Measurements from ENCODE around the gene FBXW8. TPM values are rescaled to one million over a fixed set of nuclear protein-coding genes. Genes with fewer than 3 reads are reported as not detected.

The FBXW8 gene
- total RNA-seq, 1 experiment from 2014 or later: 15.6 TPM

DNA sequence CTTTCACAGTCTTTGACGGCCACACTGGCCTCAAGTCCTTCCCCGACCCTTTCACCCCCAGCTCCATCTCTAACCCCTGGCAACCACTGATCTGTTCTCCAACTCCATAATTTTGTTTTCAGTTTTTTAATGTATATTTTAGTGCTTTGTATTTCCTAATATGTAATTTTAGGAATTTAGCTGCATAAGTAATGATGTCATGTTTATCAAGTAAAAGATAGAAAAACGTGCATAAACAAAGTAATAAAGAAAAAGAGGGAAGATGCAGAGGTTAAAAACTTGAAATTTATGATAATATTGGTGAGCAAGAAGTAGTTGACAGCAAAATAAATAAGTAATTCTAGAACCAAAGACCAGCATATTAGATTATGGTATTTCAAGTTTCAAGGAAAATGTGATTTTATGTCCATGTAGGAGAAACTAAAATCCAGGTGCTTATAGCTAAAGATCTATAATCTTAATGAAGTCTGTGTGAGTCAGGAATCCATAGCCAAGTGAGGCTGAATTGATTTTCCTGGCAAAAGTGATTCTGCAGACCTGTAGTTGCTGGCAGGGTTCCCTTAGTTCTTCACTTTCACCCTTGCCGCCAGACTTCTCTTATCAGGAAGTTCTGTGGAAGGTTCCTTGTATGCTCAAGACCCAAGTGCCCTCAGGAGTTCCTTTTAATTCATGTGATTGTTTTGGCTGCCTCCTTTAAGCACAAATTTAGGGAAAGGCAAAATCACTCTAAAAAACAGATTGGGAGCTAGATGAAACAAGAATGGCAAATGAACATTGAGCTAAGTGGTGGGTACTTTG, 24.4 kb downstream of the FBXW8 start:
- peaks cover 10% of the 10 kb centered on the region for H3K9me3 Mint-ChIP-seq
- ChIA-PET CTCF (interaction anchor here (0.6 to 1.5 kb wide), 2 partner anchors 72 to 201 kb away, joined by 3 to 4 read pairs; no protein-coding TSS in a partner anchor), POLR2A (no interaction called here)
- H3K4me1 Mint-ChIP-seq: no peaks in the 10 kb centered on the region
- no peak overlapping the region for H3K4me3 Mint-ChIP-seq
- no peak for DNase-seq (ENCODE audit: low spot score)
- peaks cover 21% of the 10 kb centered on the region for H3K36me3 Mint-ChIP-seq
- no peaks in the 10 kb centered on the region; the same call in 1 of the 2 replicates for H3K27me3 Mint-ChIP-seq (ENCODE audit: low read depth)
- H3K27ac Mint-ChIP-seq: no peak overlapping the region
- ATAC-seq: no peak
- TF ChIP-seq, protein P1, sequence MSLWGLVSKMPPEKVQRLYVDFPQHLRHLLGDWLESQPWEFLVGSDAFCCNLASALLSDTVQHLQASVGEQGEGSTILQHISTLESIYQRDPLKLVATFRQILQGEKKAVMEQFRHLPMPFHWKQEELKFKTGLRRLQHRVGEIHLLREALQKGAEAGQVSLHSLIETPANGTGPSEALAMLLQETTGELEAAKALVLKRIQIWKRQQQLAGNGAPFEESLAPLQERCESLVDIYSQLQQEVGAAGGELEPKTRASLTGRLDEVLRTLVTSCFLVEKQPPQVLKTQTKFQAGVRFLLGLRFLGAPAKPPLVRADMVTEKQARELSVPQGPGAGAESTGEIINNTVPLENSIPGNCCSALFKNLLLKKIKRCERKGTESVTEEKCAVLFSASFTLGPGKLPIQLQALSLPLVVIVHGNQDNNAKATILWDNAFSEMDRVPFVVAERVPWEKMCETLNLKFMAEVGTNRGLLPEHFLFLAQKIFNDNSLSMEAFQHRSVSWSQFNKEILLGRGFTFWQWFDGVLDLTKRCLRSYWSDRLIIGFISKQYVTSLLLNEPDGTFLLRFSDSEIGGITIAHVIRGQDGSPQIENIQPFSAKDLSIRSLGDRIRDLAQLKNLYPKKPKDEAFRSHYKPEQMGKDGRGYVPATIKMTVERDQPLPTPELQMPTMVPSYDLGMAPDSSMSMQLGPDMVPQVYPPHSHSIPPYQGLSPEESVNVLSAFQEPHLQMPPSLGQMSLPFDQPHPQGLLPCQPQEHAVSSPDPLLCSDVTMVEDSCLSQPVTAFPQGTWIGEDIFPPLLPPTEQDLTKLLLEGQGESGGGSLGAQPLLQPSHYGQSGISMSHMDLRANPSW (CRISPR knock-in tag; conservative IDR thresholded peaks at IDR 0.05; ENCODE audit: low read depth): no peak
- TF ChIP-seq TEAD1 (CRISPR knock-in tag; IDR thresholded peaks at IDR 0.05): no peak
- TF ChIP-seq ATF1 (CRISPR knock-in tag; IDR thresholded peaks at IDR 0.05): no peak
- TF ChIP-seq, protein P2, sequence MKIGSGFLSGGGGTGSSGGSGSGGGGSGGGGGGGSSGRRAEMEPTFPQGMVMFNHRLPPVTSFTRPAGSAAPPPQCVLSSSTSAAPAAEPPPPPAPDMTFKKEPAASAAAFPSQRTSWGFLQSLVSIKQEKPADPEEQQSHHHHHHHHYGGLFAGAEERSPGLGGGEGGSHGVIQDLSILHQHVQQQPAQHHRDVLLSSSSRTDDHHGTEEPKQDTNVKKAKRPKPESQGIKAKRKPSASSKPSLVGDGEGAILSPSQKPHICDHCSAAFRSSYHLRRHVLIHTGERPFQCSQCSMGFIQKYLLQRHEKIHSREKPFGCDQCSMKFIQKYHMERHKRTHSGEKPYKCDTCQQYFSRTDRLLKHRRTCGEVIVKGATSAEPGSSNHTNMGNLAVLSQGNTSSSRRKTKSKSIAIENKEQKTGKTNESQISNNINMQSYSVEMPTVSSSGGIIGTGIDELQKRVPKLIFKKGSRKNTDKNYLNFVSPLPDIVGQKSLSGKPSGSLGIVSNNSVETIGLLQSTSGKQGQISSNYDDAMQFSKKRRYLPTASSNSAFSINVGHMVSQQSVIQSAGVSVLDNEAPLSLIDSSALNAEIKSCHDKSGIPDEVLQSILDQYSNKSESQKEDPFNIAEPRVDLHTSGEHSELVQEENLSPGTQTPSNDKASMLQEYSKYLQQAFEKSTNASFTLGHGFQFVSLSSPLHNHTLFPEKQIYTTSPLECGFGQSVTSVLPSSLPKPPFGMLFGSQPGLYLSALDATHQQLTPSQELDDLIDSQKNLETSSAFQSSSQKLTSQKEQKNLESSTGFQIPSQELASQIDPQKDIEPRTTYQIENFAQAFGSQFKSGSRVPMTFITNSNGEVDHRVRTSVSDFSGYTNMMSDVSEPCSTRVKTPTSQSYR (CRISPR knock-in tag; IDR thresholded peaks at IDR 0.05): no peak
- no peak for TF ChIP-seq ZNF396 (CRISPR knock-in tag; IDR thresholded peaks at IDR 0.05; ENCODE audit: borderline replicate concordance)
- TF ChIP-seq, protein P3, sequence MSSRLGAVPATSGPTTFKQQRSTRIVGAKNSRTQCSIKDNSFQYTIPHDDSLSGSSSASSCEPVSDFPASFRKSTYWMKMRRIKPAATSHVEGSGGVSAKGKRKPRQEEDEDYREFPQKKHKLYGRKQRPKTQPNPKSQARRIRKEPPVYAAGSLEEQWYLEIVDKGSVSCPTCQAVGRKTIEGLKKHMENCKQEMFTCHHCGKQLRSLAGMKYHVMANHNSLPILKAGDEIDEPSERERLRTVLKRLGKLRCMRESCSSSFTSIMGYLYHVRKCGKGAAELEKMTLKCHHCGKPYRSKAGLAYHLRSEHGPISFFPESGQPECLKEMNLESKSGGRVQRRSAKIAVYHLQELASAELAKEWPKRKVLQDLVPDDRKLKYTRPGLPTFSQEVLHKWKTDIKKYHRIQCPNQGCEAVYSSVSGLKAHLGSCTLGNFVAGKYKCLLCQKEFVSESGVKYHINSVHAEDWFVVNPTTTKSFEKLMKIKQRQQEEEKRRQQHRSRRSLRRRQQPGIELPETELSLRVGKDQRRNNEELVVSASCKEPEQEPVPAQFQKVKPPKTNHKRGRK (CRISPR knock-in tag; IDR thresholded peaks at IDR 0.05; ENCODE audit: borderline replicate concordance): no peak
- TF ChIP-seq FOXP1 (CRISPR knock-in tag; IDR thresholded peaks at IDR 0.05; ENCODE audit: borderline replicate concordance): no peak
- no peak for TF ChIP-seq ZBTB21 (CRISPR knock-in tag; IDR thresholded peaks at IDR 0.05; ENCODE audit: borderline replicate concordance)
- TF ChIP-seq NFYB (CRISPR knock-in tag; conservative IDR thresholded peaks at IDR 0.05; ENCODE audit: low read depth): no peak
- TF ChIP-seq, protein P4, sequence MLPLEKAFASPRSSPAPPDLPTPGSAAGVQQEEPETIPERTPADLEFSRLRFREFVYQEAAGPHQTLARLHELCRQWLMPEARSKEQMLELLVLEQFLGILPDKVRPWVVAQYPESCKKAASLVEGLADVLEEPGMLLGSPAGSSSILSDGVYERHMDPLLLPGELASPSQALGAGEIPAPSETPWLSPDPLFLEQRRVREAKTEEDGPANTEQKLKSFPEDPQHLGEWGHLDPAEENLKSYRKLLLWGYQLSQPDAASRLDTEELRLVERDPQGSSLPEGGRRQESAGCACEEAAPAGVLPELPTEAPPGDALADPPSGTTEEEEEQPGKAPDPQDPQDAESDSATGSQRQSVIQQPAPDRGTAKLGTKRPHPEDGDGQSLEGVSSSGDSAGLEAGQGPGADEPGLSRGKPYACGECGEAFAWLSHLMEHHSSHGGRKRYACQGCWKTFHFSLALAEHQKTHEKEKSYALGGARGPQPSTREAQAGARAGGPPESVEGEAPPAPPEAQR (CRISPR knock-in tag; IDR thresholded peaks at IDR 0.05): no peak

GRCh38 chr12:116937640-116938039, 26.9 kb downstream of the FBXW8 start:
- Mint-ChIP-seq H3K9me3 (peaks cover 16% of the 10 kb centered on the region), H3K27me3 (ENCODE audit: low read depth) (no peaks in the 10 kb centered on the region; the same call in 1 of the 2 replicates), H3K36me3 (peaks cover 32% of the 10 kb centered on the region), H3K4me3 (no peak overlapping the region), H3K4me1 (no peaks in the 10 kb centered on the region), H3K27ac (no peak overlapping the region)
- POLR2A ChIA-PET: no interaction called here
- no peak for DNase-seq (ENCODE audit: low spot score)
- no peak for ATAC-seq
- TF ChIP-seq NR3C1 (CRISPR knock-in tag; conservative IDR thresholded peaks at IDR 0.05; ENCODE audit: low read depth) (no peak), MYBL2 (CRISPR knock-in tag; IDR thresholded peaks at IDR 0.05) (no peak)
- TF ChIP-seq, protein P3 (CRISPR knock-in tag; IDR thresholded peaks at IDR 0.05; ENCODE audit: borderline replicate concordance): no peak
- CTCF ChIA-PET: no interaction called here

All from WTC11 (cell line).